GM06990 (cell line): ENCODE results near the gene LILRA6.
"Not testable (repeated sequence)": the region's sequence is repeated elsewhere in the genome, so short reads cannot be mapped to it uniquely, and the experiment has no call there.

Experiments used
- DNase-seq: peaks from one replicate; pipeline ENCODE4 v3.0.0-alpha.2; 2011; ENCODE audit not compliant: insufficient read length; ENCODE audit errors: extremely low read depth
- H3K27me3 ChIP-seq: replicated peaks from 2 replicates; pipeline ENCODE4 v1.6.0; 2011; ENCODE audit warnings: low read length; ENCODE audit not compliant: control insufficient read depth, insufficient read depth
- H3K36me3 ChIP-seq: 2 replicates; pipeline ENCODE4 v1.5.1; 2011; ENCODE audit warnings: low read length; ENCODE audit not compliant: control insufficient read depth, insufficient read depth
- H3K4me3 ChIP-seq: replicated peaks from 2 replicates; pipeline ENCODE4 v1.5.1; 2011; ENCODE audit warnings: low read depth, mild to moderate bottlenecking, control low read depth, low read length
- CTCF ChIP-seq: IDR thresholded peaks from 2 replicates; pipeline ENCODE4 v1.5.1; 2011; ENCODE audit warnings: low read length, control low read depth, mild to moderate bottlenecking, inconsistent platforms; ENCODE audit not compliant: insufficient read depth, poor library complexity, severe bottlenecking

LILRA6 gene

DNA sequence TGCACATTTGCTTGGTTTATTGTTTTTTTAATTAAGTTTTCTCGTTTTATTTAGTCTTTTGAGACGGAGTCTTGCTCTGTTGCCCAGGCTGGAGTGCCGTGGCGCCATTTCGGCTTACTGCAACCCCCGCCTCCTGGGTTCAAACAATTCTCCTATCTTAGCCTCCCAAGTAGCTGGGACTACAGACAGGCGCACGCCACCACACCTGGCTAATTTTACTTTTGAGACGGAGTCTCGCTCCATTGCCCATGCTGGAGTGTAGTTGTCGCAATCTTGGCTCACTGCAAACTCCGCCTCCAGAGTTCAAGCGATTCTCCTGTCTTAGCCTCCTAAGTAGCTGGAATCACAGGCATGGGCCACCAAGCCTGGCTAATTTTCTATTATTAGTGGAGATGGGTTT, 40.6 kb downstream of the LILRA6 start:
- Histone ChIP-seq H3K4me3 (peak overlapping the region; percentile 87), H3K27me3 (no peaks in the 10 kb centered on the region), H3K36me3 (peaks cover 27% of the 10 kb centered on the region)
- DNase-seq = no peak
- no peak for TF ChIP-seq CTCF

GRCh38 chr19:54201172-54201701, 41.4 kb downstream of the LILRA6 start:
- H3K27me3 ChIP-seq = no peaks in the 10 kb centered on the region
- H3K36me3 ChIP-seq = peaks cover 20% of the 10 kb centered on the region
- peak overlapping the region; percentile 87 for H3K4me3 ChIP-seq
- TF ChIP-seq CTCF = no peak
- no peak for DNase-seq

DNA sequence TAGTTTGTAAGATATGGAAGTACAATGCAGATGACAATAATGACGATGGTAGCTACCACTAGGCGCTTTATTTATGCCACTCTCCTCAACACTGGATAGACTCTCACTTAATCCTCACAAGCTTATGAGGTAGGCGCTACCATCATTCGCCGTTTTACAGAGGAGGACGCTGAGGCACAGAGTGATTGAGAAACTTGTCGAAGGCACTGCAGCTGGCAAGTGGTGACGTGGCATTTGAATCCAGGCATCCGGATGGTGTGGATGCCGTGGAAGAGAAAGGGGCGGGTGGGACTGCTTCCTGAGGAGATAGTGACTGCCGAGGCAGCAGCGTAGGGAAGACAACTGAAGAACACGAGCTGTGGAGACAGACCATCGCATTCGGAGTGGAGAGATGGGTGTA, 43.2 kb downstream of the LILRA6 start:
- DNase-seq = no peak
- H3K27me3 ChIP-seq = no peaks in the 10 kb centered on the region
- H3K4me3 ChIP-seq = no peak overlapping the region
- peaks cover 10% of the 10 kb centered on the region for H3K36me3 ChIP-seq
- no peak for TF ChIP-seq CTCF

DNA sequence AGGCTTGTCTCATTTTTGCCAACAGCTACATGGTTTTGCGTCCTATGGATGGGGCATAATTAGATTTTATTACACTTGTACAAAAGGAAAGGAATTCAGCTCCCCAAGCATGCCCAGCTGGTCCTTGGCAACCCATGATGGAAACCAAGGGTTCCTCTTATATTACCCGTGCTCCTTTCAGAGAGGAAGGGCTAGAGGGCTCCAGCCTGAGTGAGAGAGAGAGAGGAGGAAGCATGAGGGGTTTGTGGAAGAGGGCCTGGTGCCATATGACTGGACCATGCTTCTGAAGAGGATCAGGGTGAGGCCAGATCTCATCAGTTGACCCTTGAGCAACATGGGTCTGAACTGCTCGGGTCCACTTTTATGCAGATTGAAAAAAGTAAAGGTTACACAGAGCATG, 45.5 kb downstream of the LILRA6 start:
- Histone ChIP-seq H3K4me3 (no peak overlapping the region), H3K27me3 (no peaks in the 10 kb centered on the region), H3K36me3 (peaks cover 3% of the 10 kb centered on the region)
- no peak for TF ChIP-seq CTCF
- no peak for DNase-seq

DNA sequence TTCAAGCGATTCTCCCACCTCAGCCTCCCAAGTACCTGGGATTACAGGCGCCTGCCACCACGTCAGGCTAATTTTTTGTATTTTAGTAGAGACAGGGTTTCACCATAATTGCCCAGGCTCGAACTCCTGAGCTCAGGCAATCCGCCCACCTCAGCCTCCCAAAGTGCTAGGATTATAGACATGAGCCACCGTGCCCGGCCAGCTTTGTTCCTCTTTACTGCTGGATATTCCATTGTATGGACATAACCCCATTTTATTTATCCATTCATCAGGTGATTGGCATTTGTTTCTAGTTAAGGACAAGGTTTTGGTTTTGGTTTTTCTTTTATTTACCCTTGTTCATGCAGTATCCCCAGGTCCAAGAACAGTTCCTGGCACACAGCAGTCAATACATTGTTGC, 46.1 kb downstream of the LILRA6 start:
- Histone ChIP-seq H3K36me3 (peaks cover 2% of the 10 kb centered on the region), H3K4me3 (no peak overlapping the region), H3K27me3 (no peaks in the 10 kb centered on the region)
- no peak for TF ChIP-seq CTCF
- DNase-seq = no peak

DNA sequence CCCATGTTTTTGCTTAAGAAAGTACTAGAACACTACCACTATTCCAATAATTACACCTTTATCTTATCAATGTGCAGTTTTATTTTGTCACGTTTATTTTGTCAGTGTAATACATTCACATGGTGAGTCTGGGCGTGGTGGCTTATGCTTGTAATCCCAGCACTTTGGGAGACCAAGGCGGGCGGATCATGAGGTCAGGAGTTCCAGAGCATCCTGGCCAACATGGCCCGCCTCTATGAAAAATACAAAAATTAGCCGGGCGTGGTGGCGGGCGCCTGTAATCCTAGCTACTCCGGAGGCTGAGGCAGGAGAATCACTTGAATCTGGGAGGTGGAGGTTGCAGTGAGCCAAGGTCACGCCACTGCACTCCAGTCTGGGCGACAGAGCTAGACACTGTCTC, 48.1 kb downstream of the LILRA6 start:
- not testable (repeated sequence) for H3K4me3 ChIP-seq, H3K36me3 ChIP-seq

More for the DNA sequence above, 48.1 kb downstream of the LILRA6 start:
- not testable (repeated sequence) for H3K27me3 ChIP-seq, DNase-seq
